HG03135 (cell line): ENCODE results near the gene USP15.

Experiments
- ATAC-seq: cut with Tn5 transposase; IDR thresholded peaks from one replicate; pipeline ENCODE4 v1.9.1; 2021; ENCODE audit warnings: mild to moderate bottlenecking, moderate library complexity; ENCODE audit not compliant: unreplicated experiment

USP15 gene

GRCh38 chr12:62259993-62260732 lies at the start of gene USP15:
TSS of gene USP15 (plus strand) at chr12:62260404. CDS start at chr12:62260415, 11 bp downstream.
- peak; percentile 78 for ATAC-seq

- peak; percentile 89 for ATAC-seq
Measured at GRCh38 chr12:62210422-62210821, 49.8 kb upstream of the USP15 start.

GRCh38 chr12:62211510-62211909 lies 48.7 kb upstream of the USP15 start:
- ATAC-seq: no peak

- no peak for ATAC-seq
Measured at GRCh38 chr12:62214846-62215245, 45.4 kb upstream of the USP15 start.

GRCh38 chr12:62215506-62215905 lies 44.7 kb upstream of the USP15 start:
- no peak for ATAC-seq

GRCh38 chr12:62217466-62218194 lies 42.6 kb upstream of the USP15 start:
- ATAC-seq: no peak

GRCh38 chr12:62221107-62221506 lies 39.1 kb upstream of the USP15 start:
- ATAC-seq: no peak

GRCh38 chr12:62224601-62225000 lies 35.6 kb upstream of the USP15 start:
- ATAC-seq: no peak

GRCh38 chr12:62227091-62227490 lies 33.1 kb upstream of the USP15 start:
- no peak for ATAC-seq

- ATAC-seq: no peak
Measured at GRCh38 chr12:62230652-62231051, 29.6 kb upstream of the USP15 start.

- no peak for ATAC-seq
Measured at GRCh38 chr12:62232143-62232729, 28.0 kb upstream of the USP15 start.

GRCh38 chr12:62233805-62234204 lies 26.4 kb upstream of the USP15 start:
- no peak for ATAC-seq

GRCh38 chr12:62239571-62239970 lies 20.6 kb upstream of the USP15 start:
- ATAC-seq: no peak

- no peak for ATAC-seq
Measured at GRCh38 chr12:62247281-62248045, 12.7 kb upstream of the USP15 start.

- no peak for ATAC-seq
Measured at GRCh38 chr12:62248873-62249272, 11.3 kb upstream of the USP15 start.

- no peak for ATAC-seq
Measured at GRCh38 chr12:62249419-62249818, 10.8 kb upstream of the USP15 start.

GRCh38 chr12:62250671-62251608 lies 9.3 kb upstream of the USP15 start:
- ATAC-seq: peak; percentile 95

GRCh38 chr12:62251609-62251958 lies 8.6 kb upstream of the USP15 start:
- ATAC-seq: peak; percentile 35

GRCh38 chr12:62252576-62252975 lies 7.6 kb upstream of the USP15 start:
- no peak for ATAC-seq

- ATAC-seq: no peak
Measured at GRCh38 chr12:62254967-62255366, 5.2 kb upstream of the USP15 start.
